Measurements from ENCODE around the gene ETV4. TPM values are rescaled to one million over a fixed set of nuclear protein-coding genes. Genes with fewer than 3 reads are reported as not detected.

The ETV4 gene
- total RNA-seq, 1 donor from 2014 or later, result 11.0 TPM

DNA sequence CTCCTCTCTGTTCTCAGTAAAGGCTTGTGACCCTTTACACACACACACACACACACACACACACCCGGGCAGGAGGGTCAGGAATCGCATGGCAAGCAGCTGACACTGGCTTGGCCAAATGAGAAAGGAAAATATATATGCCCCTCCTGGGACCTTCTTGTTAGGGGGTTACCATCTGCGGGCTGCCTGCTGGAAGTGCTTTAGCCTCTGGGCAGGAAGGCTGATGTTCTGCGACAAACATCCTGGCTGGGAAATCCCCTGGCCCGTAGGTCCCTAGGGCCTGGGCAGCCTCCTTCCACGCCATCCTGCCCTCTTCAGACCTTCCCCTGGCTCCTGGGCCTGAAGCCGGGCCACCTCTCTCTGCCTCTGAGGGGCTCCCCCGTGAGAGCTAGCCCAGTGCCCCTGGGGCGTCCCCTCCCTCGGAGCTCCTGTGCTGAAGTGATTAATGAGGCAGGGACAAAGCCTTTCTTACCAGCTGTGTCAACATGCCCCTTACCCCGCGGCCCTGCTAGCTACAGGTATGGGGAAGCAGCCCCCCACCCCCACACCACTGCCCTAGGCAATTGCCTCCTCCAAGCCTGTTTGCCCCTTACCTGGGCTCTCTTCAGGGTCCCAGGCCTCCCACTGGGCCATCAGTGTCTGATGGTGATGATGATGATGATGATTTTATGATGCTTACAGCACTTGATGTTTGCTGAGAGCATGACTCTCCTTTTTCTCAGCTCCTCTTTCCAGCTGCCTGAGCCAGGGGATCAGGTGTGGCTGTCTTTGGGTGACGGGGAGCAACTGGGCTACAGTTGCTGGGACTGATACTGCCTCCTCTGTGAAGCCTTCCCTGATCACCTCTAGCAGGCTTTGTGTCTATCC is 32.8 kb upstream of the ETV4 start:
- peak; percentile 14 for DNase-seq (ENCODE audit: low spot score)
- H3K27me3 Mint-ChIP-seq (ENCODE audit: low read depth), result peaks cover 16% of the 10 kb centered on the region
- H3K9me3 Mint-ChIP-seq, result no peaks in the 10 kb centered on the region
- no peak overlapping the region for H3K4me3 Mint-ChIP-seq (ENCODE audit: low read depth)
- intact Hi-C loops (cut with micrococcal nuclease), result loop anchor here (10.0 kb wide), 1 partner anchor 186 kb away; no protein-coding TSS in a partner anchor
- no peaks in the 10 kb centered on the region for H3K36me3 Mint-ChIP-seq (ENCODE audit: low read depth)
- H3K4me1 Mint-ChIP-seq (ENCODE audit: low read depth), result peaks cover 22% of the 10 kb centered on the region
- H3K27ac Mint-ChIP-seq, result peak overlapping the region; percentile 59

DNA sequence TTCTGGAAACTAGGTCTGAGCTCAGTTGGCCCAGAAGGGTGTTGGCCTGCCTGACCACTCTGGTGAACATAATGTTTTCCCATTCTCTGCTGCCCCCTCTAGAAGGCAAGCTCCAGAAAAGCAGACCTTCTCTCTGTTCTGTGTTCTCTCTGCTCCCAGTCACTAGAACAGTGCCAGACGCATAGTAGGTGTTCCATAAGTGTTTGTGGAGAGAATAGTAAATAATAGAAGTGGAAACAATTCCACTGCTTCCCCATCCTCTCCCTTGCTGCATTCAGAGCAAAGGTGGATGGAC is 32.2 kb upstream of the ETV4 start:
- H3K36me3 Mint-ChIP-seq (ENCODE audit: low read depth), result no peaks in the 10 kb centered on the region
- no peak overlapping the region for H3K27ac Mint-ChIP-seq
- H3K4me1 Mint-ChIP-seq (ENCODE audit: low read depth), result peaks cover 22% of the 10 kb centered on the region
- intact Hi-C loops (cut with micrococcal nuclease), result loop anchor here (10.0 kb wide), 1 partner anchor 186 kb away; no protein-coding TSS in a partner anchor
- no peak overlapping the region for H3K4me3 Mint-ChIP-seq (ENCODE audit: low read depth)
- no peak for DNase-seq (ENCODE audit: low spot score)
- H3K27me3 Mint-ChIP-seq (ENCODE audit: low read depth), result peaks cover 13% of the 10 kb centered on the region
- no peaks in the 10 kb centered on the region for H3K9me3 Mint-ChIP-seq

GRCh38 chr17:43577664-43578403 is 31.7 kb upstream of the ETV4 start:
- Mint-ChIP-seq H3K27me3 (ENCODE audit: low read depth) (peaks cover 11% of the 10 kb centered on the region), H3K36me3 (ENCODE audit: low read depth) (no peaks in the 10 kb centered on the region), H3K9me3 (no peaks in the 10 kb centered on the region), H3K4me1 (ENCODE audit: low read depth) (peaks cover 22% of the 10 kb centered on the region), H3K27ac (no peak overlapping the region), H3K4me3 (ENCODE audit: low read depth) (no peak overlapping the region)
- no peak for DNase-seq (ENCODE audit: low spot score)
- intact Hi-C loops (cut with micrococcal nuclease), result loop anchor here (10.0 kb wide), 1 partner anchor 187 kb away; no protein-coding TSS in a partner anchor

DNA sequence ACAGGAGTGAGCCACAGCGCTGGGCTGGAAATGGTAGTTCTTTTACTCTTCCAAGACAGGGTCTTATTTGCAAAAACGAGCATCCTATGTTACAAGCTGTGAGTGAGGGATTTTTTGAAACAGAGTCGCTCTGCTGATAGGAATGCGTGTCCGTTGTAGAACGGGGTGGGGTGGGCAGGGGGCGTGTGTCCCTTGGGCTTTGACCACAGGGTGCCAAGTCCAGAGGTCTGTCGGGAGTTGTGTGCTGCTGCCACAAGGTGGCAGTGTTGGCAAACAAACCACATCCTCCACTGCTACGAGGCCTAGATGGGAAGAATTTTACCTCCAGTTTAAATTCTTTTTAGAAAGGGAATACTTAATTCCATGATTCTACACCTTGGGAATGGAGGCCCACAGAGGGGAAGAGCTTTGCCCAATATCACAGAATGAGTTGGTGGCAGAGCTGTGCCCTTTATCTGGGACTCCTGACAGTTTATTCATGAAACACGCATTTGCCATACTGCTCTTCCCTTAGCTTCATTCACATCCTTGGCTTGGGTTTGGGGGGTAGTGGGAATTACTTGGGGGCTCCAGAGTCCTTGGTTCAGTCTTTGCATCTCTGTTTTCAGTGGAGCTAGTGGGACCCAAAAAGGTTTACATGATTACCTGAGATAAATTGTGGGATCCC is 30.6 kb upstream of the ETV4 start:
- Mint-ChIP-seq H3K9me3 (no peaks in the 10 kb centered on the region), H3K36me3 (ENCODE audit: low read depth) (no peaks in the 10 kb centered on the region), H3K4me1 (ENCODE audit: low read depth) (peaks cover 25% of the 10 kb centered on the region), H3K27me3 (ENCODE audit: low read depth) (peaks cover 6% of the 10 kb centered on the region), H3K4me3 (ENCODE audit: low read depth) (no peak overlapping the region), H3K27ac (no peak overlapping the region)
- intact Hi-C loops (cut with micrococcal nuclease), result loop anchor here (1.0 to 10.0 kb wide), 2 partner anchors 97 to 188 kb away; no protein-coding TSS in a partner anchor
- DNase-seq (ENCODE audit: low spot score), result peak; percentile 51

DNA sequence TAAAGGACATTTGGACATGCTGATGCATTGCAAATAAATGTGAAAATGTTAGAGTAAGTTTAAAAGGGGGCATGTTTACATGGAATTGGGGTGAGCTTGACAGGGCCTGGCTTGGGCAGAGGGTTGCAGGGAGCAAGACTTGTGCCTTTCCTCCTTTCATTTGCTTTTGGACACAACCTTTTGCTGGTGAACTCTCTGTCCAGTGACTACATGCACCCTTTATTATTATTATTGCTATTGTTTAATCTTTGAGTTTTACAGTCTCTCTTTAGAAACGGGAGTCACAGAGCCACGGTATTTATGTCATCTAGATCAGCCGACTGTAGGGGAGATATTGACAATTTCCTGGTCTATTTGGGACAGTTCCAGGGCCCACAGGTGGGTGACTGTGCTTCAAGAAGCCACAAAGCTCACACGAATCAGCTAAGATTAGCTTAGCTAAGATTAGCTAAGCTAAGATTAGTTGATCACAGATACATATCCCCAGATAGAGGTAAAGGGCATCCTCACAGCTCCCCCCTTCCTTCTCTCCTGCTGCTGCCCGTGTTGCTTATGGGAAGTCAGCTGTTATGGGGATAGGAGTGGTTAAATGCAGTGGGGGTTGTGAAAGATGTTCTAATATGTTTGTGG is 28.9 kb upstream of the ETV4 start:
- no peak for DNase-seq (ENCODE audit: low spot score)
- no peaks in the 10 kb centered on the region for H3K36me3 Mint-ChIP-seq (ENCODE audit: low read depth)
- H3K27ac Mint-ChIP-seq, result no peak overlapping the region
- no peak overlapping the region for H3K4me3 Mint-ChIP-seq (ENCODE audit: low read depth)
- peaks cover 25% of the 10 kb centered on the region for H3K4me1 Mint-ChIP-seq (ENCODE audit: low read depth)
- intact Hi-C loops (cut with micrococcal nuclease), result loop anchor here (10.0 kb wide), 1 partner anchor 190 kb away; no protein-coding TSS in a partner anchor
- H3K9me3 Mint-ChIP-seq, result no peaks in the 10 kb centered on the region
- peaks cover 6% of the 10 kb centered on the region for H3K27me3 Mint-ChIP-seq (ENCODE audit: low read depth)

DNA sequence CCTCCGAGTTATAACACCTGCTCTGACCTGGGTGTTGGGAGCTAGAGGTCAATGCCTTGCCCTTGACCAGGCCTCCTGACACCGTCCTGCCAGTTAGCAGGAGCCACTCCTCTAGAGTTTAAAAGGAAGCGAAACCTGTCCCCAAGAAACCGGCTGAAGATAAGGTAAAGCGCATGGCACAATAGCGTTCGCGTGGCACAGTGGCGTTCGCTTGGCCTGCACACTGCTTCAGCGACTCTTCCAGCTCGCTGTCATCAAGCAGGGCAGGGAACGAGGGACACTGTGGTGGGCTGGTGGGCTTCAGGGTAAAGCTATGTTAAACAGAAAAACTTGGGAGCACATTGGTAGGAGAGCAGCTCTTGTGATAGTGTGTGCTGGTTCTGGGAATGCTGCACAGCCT is 28.2 kb upstream of the ETV4 start:
- Mint-ChIP-seq H3K27ac (no peak overlapping the region), H3K4me1 (ENCODE audit: low read depth) (peaks cover 19% of the 10 kb centered on the region), H3K36me3 (ENCODE audit: low read depth) (no peaks in the 10 kb centered on the region), H3K4me3 (ENCODE audit: low read depth) (no peak overlapping the region), H3K27me3 (ENCODE audit: low read depth) (peaks cover 6% of the 10 kb centered on the region), H3K9me3 (no peaks in the 10 kb centered on the region)
- intact Hi-C loops (cut with micrococcal nuclease), result loop anchor here (10.0 kb wide), 1 partner anchor 190 kb away; no protein-coding TSS in a partner anchor
- DNase-seq (ENCODE audit: low spot score), result no peak

DNA sequence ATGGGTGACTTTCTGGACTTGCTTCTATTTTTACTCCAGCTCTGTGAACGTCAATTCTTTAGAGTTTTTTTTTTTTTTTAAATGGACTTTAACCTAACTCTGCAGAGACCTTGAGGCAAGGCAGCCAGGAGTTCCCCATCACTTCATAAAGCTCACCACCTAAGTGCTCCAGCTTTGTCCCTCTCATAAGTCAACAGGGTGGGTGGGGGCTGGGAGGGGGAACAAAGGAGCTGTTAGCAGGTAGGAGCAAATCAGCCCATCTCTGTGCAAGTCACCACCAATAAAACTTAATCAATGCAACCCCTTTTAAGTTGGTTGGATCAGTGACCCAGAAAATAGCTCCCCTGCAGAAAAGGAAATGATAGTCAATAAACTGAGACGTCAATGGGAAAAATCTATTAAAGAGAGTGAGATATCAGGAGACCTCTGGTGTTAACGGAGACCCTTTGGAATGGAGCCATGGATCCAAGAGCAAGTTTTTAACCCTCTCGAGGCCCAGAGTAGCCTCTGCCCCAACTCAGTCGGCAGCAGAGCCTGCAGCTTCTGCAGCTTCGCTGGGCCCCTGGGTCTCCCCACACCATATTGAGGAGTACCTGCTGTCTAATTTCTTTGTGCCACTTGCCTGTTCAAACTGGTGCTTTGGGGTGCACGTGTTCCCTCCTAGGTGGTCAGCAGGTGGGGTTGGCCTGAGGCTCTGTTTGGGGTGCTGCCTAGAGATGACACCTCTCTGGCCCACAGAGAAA is 27.6 kb upstream of the ETV4 start:
- no peak for DNase-seq (ENCODE audit: low spot score)
- Mint-ChIP-seq H3K27ac (no peak overlapping the region), H3K4me3 (ENCODE audit: low read depth) (no peak overlapping the region), H3K4me1 (ENCODE audit: low read depth) (peaks cover 14% of the 10 kb centered on the region), H3K27me3 (ENCODE audit: low read depth) (peaks cover 6% of the 10 kb centered on the region), H3K9me3 (no peaks in the 10 kb centered on the region), H3K36me3 (ENCODE audit: low read depth) (no peaks in the 10 kb centered on the region)
- intact Hi-C loops (cut with micrococcal nuclease), result loop anchor here (10.0 kb wide), 1 partner anchor 191 kb away; no protein-coding TSS in a partner anchor

DNA sequence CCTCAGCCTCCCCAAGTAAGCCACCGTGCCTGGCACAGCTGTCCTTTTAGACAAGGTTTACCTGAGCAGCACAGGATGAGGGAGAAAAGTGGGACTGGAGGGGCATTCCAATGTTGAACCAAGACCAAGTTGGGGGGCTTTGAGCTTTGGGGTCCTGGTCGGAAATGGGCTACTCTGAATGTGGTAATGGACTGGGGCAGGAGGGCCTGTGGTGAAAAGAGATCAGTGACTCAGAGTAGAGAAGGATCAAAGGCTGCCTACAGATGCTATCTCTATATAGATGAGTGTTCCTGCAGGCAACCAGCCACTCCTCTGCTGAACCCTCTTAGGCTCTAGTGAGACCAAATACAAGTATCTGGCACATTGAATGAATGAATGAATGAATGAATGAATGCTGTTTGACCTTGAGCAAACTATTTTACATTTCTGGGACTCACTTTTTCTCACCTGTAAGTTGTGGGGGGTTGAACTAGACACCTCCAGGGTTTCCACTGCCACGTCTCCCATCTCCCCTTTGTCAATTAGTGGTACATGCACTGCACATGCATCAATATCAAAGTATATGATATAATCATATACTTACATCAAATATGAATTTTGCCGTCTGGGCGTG is 26.3 kb upstream of the ETV4 start:
- Mint-ChIP-seq H3K36me3 (ENCODE audit: low read depth) (no peaks in the 10 kb centered on the region), H3K27me3 (ENCODE audit: low read depth) (peaks cover 6% of the 10 kb centered on the region), H3K4me1 (ENCODE audit: low read depth) (peaks cover 9% of the 10 kb centered on the region), H3K27ac (no peak overlapping the region), H3K4me3 (ENCODE audit: low read depth) (no peak overlapping the region), H3K9me3 (no peaks in the 10 kb centered on the region)
- DNase-seq (ENCODE audit: low spot score), result no peak
- intact Hi-C loops (cut with micrococcal nuclease), result loop anchor here (10.0 kb wide), 1 partner anchor 192 kb away; no protein-coding TSS in a partner anchor

DNA sequence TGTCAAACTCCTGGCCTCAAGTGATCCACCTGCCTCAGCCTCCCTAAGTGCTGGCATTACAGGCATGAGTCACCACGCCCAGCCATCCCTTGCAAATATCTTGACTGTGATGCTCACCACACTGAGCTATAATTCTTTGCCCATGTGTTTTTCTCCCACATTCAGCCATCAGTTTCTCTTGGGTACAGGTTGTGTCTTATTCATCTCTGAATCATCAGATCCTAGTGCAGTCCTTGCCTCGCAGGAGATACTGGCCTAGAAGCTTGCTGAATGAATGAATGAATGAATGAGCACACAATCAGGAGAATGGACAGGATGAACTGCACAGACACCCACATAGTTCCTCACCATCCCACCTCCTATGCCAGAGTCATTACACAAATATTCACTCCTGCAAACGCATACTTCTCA is 24.4 kb upstream of the ETV4 start:
- intact Hi-C loops (cut with micrococcal nuclease), result loop anchor here (10.0 kb wide), 1 partner anchor 194 kb away; no protein-coding TSS in a partner anchor
- DNase-seq (ENCODE audit: low spot score), result no peak
- Mint-ChIP-seq H3K4me3 (ENCODE audit: low read depth) (no peak overlapping the region), H3K9me3 (no peaks in the 10 kb centered on the region), H3K4me1 (ENCODE audit: low read depth) (peaks cover 5% of the 10 kb centered on the region), H3K27me3 (ENCODE audit: low read depth) (peaks cover 6% of the 10 kb centered on the region), H3K27ac (no peak overlapping the region), H3K36me3 (ENCODE audit: low read depth) (no peaks in the 10 kb centered on the region)

DNA sequence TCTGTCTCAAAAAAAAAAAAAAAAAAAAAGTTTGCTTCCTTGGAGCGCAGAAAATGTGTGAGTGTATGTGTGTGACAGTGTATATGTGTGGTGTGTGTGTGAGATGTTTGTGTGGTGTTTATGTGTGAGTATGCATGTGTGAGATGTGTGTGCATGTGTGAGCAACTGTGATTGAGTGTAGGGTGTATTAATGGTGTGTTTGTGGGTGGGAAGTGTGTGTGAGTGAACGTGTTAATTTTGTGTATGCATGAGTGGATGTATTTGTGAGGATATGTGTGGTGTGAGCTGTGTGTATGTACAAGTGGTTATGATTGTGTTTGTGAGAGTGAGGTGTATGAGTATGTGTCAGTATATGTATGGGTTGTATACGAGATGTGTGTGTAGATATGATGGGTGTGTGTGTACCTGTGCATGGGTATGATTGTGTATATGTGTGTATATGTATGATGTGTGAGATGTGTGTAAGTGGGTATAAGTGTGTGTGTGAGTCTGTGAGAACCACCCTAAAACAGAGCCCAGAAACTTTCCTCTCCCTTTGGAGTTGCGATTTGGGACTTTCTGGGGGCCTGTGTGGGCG is 22.5 kb upstream of the ETV4 start:
- Mint-ChIP-seq H3K36me3 (ENCODE audit: low read depth) (no peaks in the 10 kb centered on the region), H3K27me3 (ENCODE audit: low read depth) (peaks cover 7% of the 10 kb centered on the region), H3K4me1 (ENCODE audit: low read depth) (peaks cover 3% of the 10 kb centered on the region), H3K9me3 (no peaks in the 10 kb centered on the region), H3K4me3 (ENCODE audit: low read depth) (no peak overlapping the region), H3K27ac (no peak overlapping the region)
- no peak for DNase-seq (ENCODE audit: low spot score)
- intact Hi-C loops (cut with micrococcal nuclease), result no loop called here
